HG02973 (cell line): Measurements from ENCODE around the gene GCC1.
"Not testable (repeated sequence)": the region's sequence is repeated elsewhere in the genome, so short reads cannot be mapped to it uniquely, and the experiment has no call there.

Experiments
- ATAC-seq: cut with Tn5 transposase; IDR thresholded peaks from one replicate; pipeline ENCODE4 v1.9.1; 2021; ENCODE audit warnings: moderate library complexity; ENCODE audit not compliant: unreplicated experiment

The GCC1 gene

GRCh38 chr7:127591189-127591588 lies 5.8 kb upstream of the GCC1 start:
- no peak for ATAC-seq

GRCh38 chr7:127589896-127590295 lies 4.5 kb upstream of the GCC1 start:
- ATAC-seq: no peak

- ATAC-seq: peak; percentile 9
These were observed 3.5 kb upstream of the GCC1 start for GRCh38 chr7:127588697-127589482.

GRCh38 chr7:127588019-127588696 lies 2.8 kb upstream of the GCC1 start, which contains the start of gene ARF5:
TSS of gene ARF5 (plus strand) at chr7:127588411. CDS start at chr7:127588499, 88 bp downstream.
- ATAC-seq: peak; percentile 74

GRCh38 chr7:127587663-127588018 lies 2.2 kb upstream of the GCC1 start:
- no peak for ATAC-seq

- ATAC-seq: no peak
These were observed 950 bp upstream of the GCC1 start for GRCh38 chr7:127586346-127586745.

- ATAC-seq: no peak
These were observed 750 bp downstream of the GCC1 start for GRCh38 chr7:127584648-127585043.

GRCh38 chr7:127582361-127582760 lies 3.0 kb downstream of the GCC1 start:
- ATAC-seq: no peak

GRCh38 chr7:127581716-127582115 lies 3.7 kb downstream of the GCC1 start:
- ATAC-seq: no peak

GRCh38 chr7:127580612-127581011 lies 4.8 kb downstream of the GCC1 start:
- no peak for ATAC-seq

- no peak for ATAC-seq
These were observed 6.6 kb downstream of the GCC1 start for GRCh38 chr7:127578711-127579275.

- ATAC-seq: no peak
These were observed 7.2 kb downstream of the GCC1 start for GRCh38 chr7:127578036-127578684.

GRCh38 chr7:127571741-127572505 lies 13.5 kb downstream of the GCC1 start:
- no peak for ATAC-seq

- not testable (repeated sequence) for ATAC-seq
These were observed 17.4 kb downstream of the GCC1 start for GRCh38 chr7:127568034-127568433.

- ATAC-seq: no peak
These were observed 19.2 kb downstream of the GCC1 start for GRCh38 chr7:127566242-127566641.

- ATAC-seq: no peak
These were observed 27.6 kb downstream of the GCC1 start for GRCh38 chr7:127557803-127558202.

GRCh38 chr7:127556404-127556803 lies 29.0 kb downstream of the GCC1 start:
- no peak for ATAC-seq

GRCh38 chr7:127551941-127552340 lies 33.5 kb downstream of the GCC1 start:
- no peak for ATAC-seq

- no peak for ATAC-seq
These were observed 35.1 kb downstream of the GCC1 start for GRCh38 chr7:127550247-127550646.

- no peak for ATAC-seq
These were observed 39.1 kb downstream of the GCC1 start for GRCh38 chr7:127546313-127546712.

- ATAC-seq: no peak
These were observed 43.8 kb downstream of the GCC1 start for GRCh38 chr7:127541548-127541947.
